Esophagus muscularis mucosa (tissue), 4 donors: ENCODE measurements around the gene SYT6.

ENCODE experiments used
- EP300 ChIP-seq: sonication (generic); formaldehyde crosslinking; IDR thresholded peaks from one replicate; pipeline ENCODE4 v1.6.1; 2017; ENCODE audit warnings: antibody characterized with exemption
- POLR2A ChIP-seq: fragments of 450-650 bp; IDR thresholded peaks from one replicate; pipeline ENCODE4 v1.6.1; 2017; ENCODE audit warnings: antibody characterized with exemption, moderate library complexity, mild to moderate bottlenecking, low read depth
- POLR2AphosphoS5 ChIP-seq, 2 donors: sonication (generic); formaldehyde crosslinking; IDR thresholded peaks; one replicate each; pipeline ENCODE4 v1.6.1; 2017; ENCODE audit warnings: antibody characterized with exemption in 2 of 2
- TF ChIP-seq, protein P1 (sequence below), 3 experiments: fragments of 200-600 bp in 2 of 3; fragments of 450-650 bp in 1 of 3; sonication (generic) in 2 of 3; IDR thresholded peaks; one replicate each; pipeline ENCODE4 v1.5.1; 2017 to 2019; ENCODE audit warnings: antibody characterized with exemption in 3 of 3, mild to moderate bottlenecking in 2 of 3, moderate library complexity in 1 of 3

- TF ChIP-seq, protein P1, sequence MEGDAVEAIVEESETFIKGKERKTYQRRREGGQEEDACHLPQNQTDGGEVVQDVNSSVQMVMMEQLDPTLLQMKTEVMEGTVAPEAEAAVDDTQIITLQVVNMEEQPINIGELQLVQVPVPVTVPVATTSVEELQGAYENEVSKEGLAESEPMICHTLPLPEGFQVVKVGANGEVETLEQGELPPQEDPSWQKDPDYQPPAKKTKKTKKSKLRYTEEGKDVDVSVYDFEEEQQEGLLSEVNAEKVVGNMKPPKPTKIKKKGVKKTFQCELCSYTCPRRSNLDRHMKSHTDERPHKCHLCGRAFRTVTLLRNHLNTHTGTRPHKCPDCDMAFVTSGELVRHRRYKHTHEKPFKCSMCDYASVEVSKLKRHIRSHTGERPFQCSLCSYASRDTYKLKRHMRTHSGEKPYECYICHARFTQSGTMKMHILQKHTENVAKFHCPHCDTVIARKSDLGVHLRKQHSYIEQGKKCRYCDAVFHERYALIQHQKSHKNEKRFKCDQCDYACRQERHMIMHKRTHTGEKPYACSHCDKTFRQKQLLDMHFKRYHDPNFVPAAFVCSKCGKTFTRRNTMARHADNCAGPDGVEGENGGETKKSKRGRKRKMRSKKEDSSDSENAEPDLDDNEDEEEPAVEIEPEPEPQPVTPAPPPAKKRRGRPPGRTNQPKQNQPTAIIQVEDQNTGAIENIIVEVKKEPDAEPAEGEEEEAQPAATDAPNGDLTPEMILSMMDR (IDR thresholded peaks at IDR 0.05) = no peak
- TF ChIP-seq POLR2AphosphoS5 (IDR thresholded peaks at IDR 0.05) (no peak), EP300 (no peak), POLR2A (no peak)
Observed at GRCh38 chr1:114054148-114054547, 99.5 kb downstream of the SYT6 start.
